PC-3 (cell line): ENCODE data around the gene GRIK1. TPM values are rescaled to one million over a fixed set of nuclear protein-coding genes. Genes with fewer than 3 reads are reported as not detected.
A peak's percentile ranks its signal among the peaks of the same experiment; 100 is the strongest.

Experiments
- ATAC-seq: fragments of 200-7000 bp; cut with Tn5 transposase; 2 replicates; pipeline ENCODE4 v1.9.1; 2020; ENCODE audit warnings: mild to moderate bottlenecking, moderate library complexity
- BruUV-seq: library from RNA; stranded (reverse); fragments of 400-500 nt; replicated peaks from 2 replicates; lab custom pipeline; 2021; lab: Mats Ljungman, UMichigan
- CTCF ChIA-PET: fragments of 300-600 bp; sonication (Branson Sonifier 250); formaldehyde crosslinking; loops from one replicate; lab custom pipeline; 2022; ENCODE audit warnings: antibody characterized with exemption; lab: Charles Lee
- POLR2A ChIA-PET: fragments of 300-600 bp; sonication (Branson Sonifier 250); formaldehyde crosslinking; loops from one replicate; lab custom pipeline; 2022; ENCODE audit warnings: antibody characterized with exemption; ENCODE audit not compliant: unreplicated experiment; lab: Charles Lee
- DNase-seq: peaks from one replicate; pipeline ENCODE4 v3.0.0-alpha.2; 2015
- H2AFZ ChIP-seq: fragments of 300-600 bp; sonication (generic); 2 replicates; pipeline ENCODE4 v1.6.0; 2016; ENCODE audit warnings: antibody characterized with exemption, low read length
- H3F3A ChIP-seq: fragments of 300-600 bp; sonication (generic); one replicate; pipeline ENCODE4 v1.6.0; 2017; ENCODE audit warnings: antibody characterized with exemption, low read length, control low read depth, mild to moderate bottlenecking; ENCODE audit not compliant: unreplicated experiment
- H3K27ac ChIP-seq: fragments of 300-600 bp; sonication (generic); 2 replicates; pipeline ENCODE4 v1.5.1; 2016; ENCODE audit warnings: mild to moderate bottlenecking, low read length
- H3K27me3 ChIP-seq: fragments of 300-600 bp; sonication (generic); 2 replicates; pipeline ENCODE4 v1.6.1; 2016; ENCODE audit warnings: low read length, mixed read lengths
- H3K36me3 ChIP-seq: fragments of 300-600 bp; sonication (generic); 2 replicates; pipeline ENCODE4 v1.6.1; 2016; ENCODE audit warnings: low read depth, mixed run types, low read length, mixed read lengths
- H3K4me1 ChIP-seq: fragments of 300-600 bp; sonication (generic); 2 replicates; pipeline ENCODE4 v1.5.1; 2016; ENCODE audit warnings: low read length; ENCODE audit not compliant: insufficient read depth
- H3K4me2 ChIP-seq: fragments of 300-600 bp; sonication (generic); 2 replicates; pipeline ENCODE4 v1.6.0; 2016; ENCODE audit warnings: low read length
- H3K4me3 ChIP-seq: fragments of 300-600 bp; sonication (generic); 2 replicates; pipeline ENCODE4 v1.5.1; 2016; ENCODE audit warnings: mild to moderate bottlenecking, low read length, mixed read lengths
- H3K79me2 ChIP-seq: fragments of 300-600 bp; sonication (generic); 2 replicates; pipeline ENCODE4 v1.6.1; 2017; ENCODE audit warnings: low read length, mixed read lengths
- H3K9ac ChIP-seq: fragments of 300-600 bp; sonication (generic); 2 replicates; pipeline ENCODE4 v1.6.0; 2016; ENCODE audit warnings: mild to moderate bottlenecking, low read length
- H3K9me2 ChIP-seq: fragments of 300-600 bp; sonication (generic); replicated peaks from 2 replicates; pipeline ENCODE4 v1.6.1; 2016; ENCODE audit warnings: mixed run types, low read length, mixed read lengths
- H3K9me3 ChIP-seq: fragments of 300-600 bp; sonication (generic); 2 replicates; pipeline ENCODE4 v1.6.1; 2016; ENCODE audit warnings: low read length, mixed read lengths
- H4K20me1 ChIP-seq: fragments of 300-600 bp; sonication (generic); 2 replicates; pipeline ENCODE4 v1.6.1; 2016; ENCODE audit warnings: low read length, mixed read lengths
- CTCF ChIP-seq: fragments of 300-600 bp; sonication (generic); conservative IDR thresholded peaks from 2 replicates; pipeline ENCODE4 v1.5.1; 2017; ENCODE audit warnings: antibody characterized with exemption, low read depth, mild to moderate bottlenecking, low read length
- EZH2 ChIP-seq: fragments of 300-600 bp; sonication (generic); IDR thresholded peaks from one replicate; pipeline ENCODE4 v1.6.1; 2017; ENCODE audit warnings: antibody characterized with exemption, mild to moderate bottlenecking, low read length; ENCODE audit not compliant: unreplicated experiment
- EZH2phosphoT487 ChIP-seq: fragments of 300-600 bp; sonication (generic); IDR thresholded peaks from 2 replicates; pipeline ENCODE4 v1.6.1; 2018; ENCODE audit warnings: mild to moderate bottlenecking, antibody characterized with exemption, low read length, borderline replicate concordance
- intact Hi-C: fragments of 100-400 bp; cut with micrococcal nuclease; formaldehyde crosslinking; loops from 2 replicates; pipeline ENCODE4 v1.9.0; 2023
- total RNA-seq: library from RNA; depleted of rRNA; stranded (reverse); fragments of >200 nt; gene quantifications from 2 replicates; pipeline ENCODE4 v1.2.3, GENCODE V29; 2014

The GRIK1 gene
- total RNA-seq, 1 experiment from 2014 or later, result not detected

DNA sequence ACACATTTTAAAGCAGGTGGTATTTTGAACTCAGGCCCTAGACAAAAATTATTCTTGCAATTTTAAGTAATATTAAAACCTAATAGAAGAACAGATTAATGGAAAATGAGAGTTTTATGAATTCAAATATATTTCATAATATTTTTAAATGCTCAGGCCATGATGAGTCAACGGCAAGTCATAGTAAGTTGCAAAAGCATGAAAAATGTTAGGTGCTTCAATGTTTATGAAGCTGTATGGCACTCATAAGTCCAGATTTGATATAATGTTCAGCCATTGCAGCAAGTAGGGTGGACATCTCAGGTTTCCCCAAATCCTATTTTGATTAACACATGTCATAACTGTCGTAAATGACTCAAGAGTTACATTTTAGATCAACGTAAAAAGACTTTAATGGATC, 112.6 kb downstream of the GRIK1 start:
- Histone ChIP-seq H3K79me2 (no peaks in the 10 kb centered on the region), H3F3A (no peaks in the 10 kb centered on the region), H4K20me1 (no peaks in the 10 kb centered on the region), H3K9me2 (no peaks in the 10 kb centered on the region), H3K4me1 (no peaks in the 10 kb centered on the region), H3K4me3 (no peak overlapping the region), H3K9me3 (0 out of 2 replicates have a peak, but pooled peaks cover 8% of the 10 kb centered on the region), H2AFZ (no peak overlapping the region), H3K4me2 (no peak overlapping the region), H3K36me3 (no peaks in the 10 kb centered on the region), H3K9ac (no peak overlapping the region), H3K27me3 (no peaks in the 10 kb centered on the region), H3K27ac (no peak overlapping the region)
- ChIA-PET CTCF (no interaction called here), POLR2A (no interaction called here)
- peak; percentile 17 for DNase-seq
- intact Hi-C loops, result no loop called here
- no peak for ATAC-seq
- no TSS peak for BruUV-seq
- TF ChIP-seq EZH2 (no peak), EZH2phosphoT487 (no peak), CTCF (no peak)

DNA sequence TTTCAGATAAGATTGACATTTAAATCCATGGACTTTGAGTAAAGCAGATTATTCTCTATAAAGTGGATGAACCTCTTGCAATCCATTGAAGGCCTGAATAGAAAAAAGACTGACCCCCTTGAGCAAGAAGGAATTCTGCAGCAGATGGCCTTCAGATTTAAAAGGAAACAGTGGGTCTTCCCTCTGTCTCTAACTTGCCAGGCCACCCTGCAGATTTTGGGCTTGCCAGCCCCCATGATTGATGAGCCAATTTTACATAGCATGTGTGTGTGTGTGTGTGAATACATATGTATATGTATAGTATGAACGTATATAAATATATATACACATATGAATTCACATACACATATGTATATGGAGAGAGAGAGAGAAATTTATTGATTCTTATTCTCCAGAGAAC, 113.4 kb downstream of the GRIK1 start:
- H3K36me3 ChIP-seq, result no peaks in the 10 kb centered on the region
- CTCF ChIA-PET, result no interaction called here

More for the DNA sequence above, 113.4 kb downstream of the GRIK1 start:
- Histone ChIP-seq H3K4me2 (no peak overlapping the region), H3K9me3 (0 out of 2 replicates have a peak, but pooled peaks cover 8% of the 10 kb centered on the region), H3K79me2 (no peaks in the 10 kb centered on the region), H3K4me1 (no peaks in the 10 kb centered on the region), H2AFZ (no peak overlapping the region), H3K9ac (no peak overlapping the region), H4K20me1 (no peaks in the 10 kb centered on the region), H3K9me2 (no peaks in the 10 kb centered on the region), H3K4me3 (no peak overlapping the region), H3K27ac (no peak overlapping the region), H3K27me3 (no peaks in the 10 kb centered on the region), H3F3A (no peaks in the 10 kb centered on the region)
- ATAC-seq (no peak), DNase-seq (no peak)
- TF ChIP-seq EZH2phosphoT487 (no peak), EZH2 (no peak), CTCF (no peak)
- intact Hi-C loops, result no loop called here
- POLR2A ChIA-PET, result no interaction called here
- no TSS peak for BruUV-seq
